ENCODE data around the gene SERPINB2. TPM values are rescaled to one million over a fixed set of nuclear protein-coding genes. Genes with fewer than 3 reads are reported as not detected.

SERPINB2 gene
- total RNA-seq, 1 experiment from 2014 or later, result not detected

DNA sequence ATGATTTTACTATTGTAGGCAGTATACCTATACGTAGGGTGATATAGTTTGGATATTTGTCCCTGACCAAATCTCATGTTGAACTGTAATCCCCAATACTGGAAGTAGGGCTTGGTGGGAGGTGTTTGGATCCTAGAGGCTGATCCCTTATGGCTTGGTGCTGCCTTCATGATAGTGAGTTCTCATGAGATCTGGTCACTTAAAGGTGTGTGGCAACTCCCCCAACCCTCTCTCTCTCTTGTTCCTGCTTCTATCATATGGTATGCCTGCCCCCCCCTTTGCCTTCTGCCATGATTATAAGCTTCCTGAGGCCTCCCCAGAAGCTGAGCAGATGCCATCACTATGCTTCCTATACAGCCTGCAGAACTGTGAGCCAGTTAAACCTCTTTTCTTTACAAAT lies 18.6 kb downstream of the SERPINB2 start:
- no peak overlapping the region for H3K4me2 ChIP-seq (ENCODE audit: low read length)
- ChIA-PET RAD21 (ENCODE audit: low non-redundant PET in 1 of 2, low total read pairs in 2 of 2, uncharacterized antibody in 2 of 2, unreplicated experiment in 2 of 2) (no interaction called here), POLR2A (no interaction called here), CTCF (no interaction called here)
- no peak overlapping the region for H2AFZ ChIP-seq (ENCODE audit: low read depth, low read length, poor library complexity, severe bottlenecking)
- no peak for DNase-seq (ENCODE audit: low read depth, low spot score)
- no peaks in the 10 kb centered on the region for H3K79me2 ChIP-seq (ENCODE audit: insufficient read depth, low read length)
- no peak overlapping the region for H3K4me3 ChIP-seq (replicated peaks in 1 of 2; ENCODE audit: low read depth in 1 of 2, low read length in 2 of 2)
- H3K9ac ChIP-seq (ENCODE audit: low read length), result no peak overlapping the region
- H3K9me2 ChIP-seq (ENCODE audit: insufficient read depth), result no peaks in the 10 kb centered on the region
- no peaks in the 10 kb centered on the region for H4K20me1 ChIP-seq (ENCODE audit: insufficient read depth)
- H3K4me1 ChIP-seq (ENCODE audit: control insufficient read depth in 1 of 2, insufficient read depth in 2 of 2, low read length in 2 of 2), result no peaks in the 10 kb centered on the region
- H3K27me3 ChIP-seq (ENCODE audit: insufficient read depth, low read length), result no peaks in the 10 kb centered on the region
- H3K27ac ChIP-seq (ENCODE audit: low read depth, low read length), result no peak overlapping the region
- BruUV-seq (replicated peaks), result no TSS peak
- TF ChIP-seq, protein P1, sequence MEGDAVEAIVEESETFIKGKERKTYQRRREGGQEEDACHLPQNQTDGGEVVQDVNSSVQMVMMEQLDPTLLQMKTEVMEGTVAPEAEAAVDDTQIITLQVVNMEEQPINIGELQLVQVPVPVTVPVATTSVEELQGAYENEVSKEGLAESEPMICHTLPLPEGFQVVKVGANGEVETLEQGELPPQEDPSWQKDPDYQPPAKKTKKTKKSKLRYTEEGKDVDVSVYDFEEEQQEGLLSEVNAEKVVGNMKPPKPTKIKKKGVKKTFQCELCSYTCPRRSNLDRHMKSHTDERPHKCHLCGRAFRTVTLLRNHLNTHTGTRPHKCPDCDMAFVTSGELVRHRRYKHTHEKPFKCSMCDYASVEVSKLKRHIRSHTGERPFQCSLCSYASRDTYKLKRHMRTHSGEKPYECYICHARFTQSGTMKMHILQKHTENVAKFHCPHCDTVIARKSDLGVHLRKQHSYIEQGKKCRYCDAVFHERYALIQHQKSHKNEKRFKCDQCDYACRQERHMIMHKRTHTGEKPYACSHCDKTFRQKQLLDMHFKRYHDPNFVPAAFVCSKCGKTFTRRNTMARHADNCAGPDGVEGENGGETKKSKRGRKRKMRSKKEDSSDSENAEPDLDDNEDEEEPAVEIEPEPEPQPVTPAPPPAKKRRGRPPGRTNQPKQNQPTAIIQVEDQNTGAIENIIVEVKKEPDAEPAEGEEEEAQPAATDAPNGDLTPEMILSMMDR (IDR thresholded peaks at IDR 0.05 in 2 of 3, conservative IDR thresholded peaks at IDR 0.05 in 1 of 3; ENCODE audit: borderline replicate concordance in 1 of 3, insufficient read depth in 1 of 3, low read depth in 2 of 3, low read length in 2 of 3), result no peak
- TF ChIP-seq FOSL1 (IDR thresholded peaks at IDR 0.05; ENCODE audit: low read depth) (no peak), POLR2A (IDR thresholded peaks at IDR 0.05; ENCODE audit: borderline replicate concordance, extremely low read depth, insufficient read depth, insufficient read length) (no peak), POLR2AphosphoS5 (IDR thresholded peaks at IDR 0.05; ENCODE audit: low read depth, low read length) (no peak)
- ATAC-seq, result no peak
- intact Hi-C loops (cut with micrococcal nuclease), result no loop called here
- no peaks in the 10 kb centered on the region for H3K9me3 ChIP-seq (ENCODE audit: control insufficient read depth in 1 of 2, insufficient read depth in 1 of 2, low read depth in 1 of 2, low read length in 2 of 2)
- no peaks in the 10 kb centered on the region for H3K36me3 ChIP-seq (ENCODE audit: control insufficient read depth in 1 of 2, insufficient read depth in 2 of 2, low read length in 2 of 2)

DNA sequence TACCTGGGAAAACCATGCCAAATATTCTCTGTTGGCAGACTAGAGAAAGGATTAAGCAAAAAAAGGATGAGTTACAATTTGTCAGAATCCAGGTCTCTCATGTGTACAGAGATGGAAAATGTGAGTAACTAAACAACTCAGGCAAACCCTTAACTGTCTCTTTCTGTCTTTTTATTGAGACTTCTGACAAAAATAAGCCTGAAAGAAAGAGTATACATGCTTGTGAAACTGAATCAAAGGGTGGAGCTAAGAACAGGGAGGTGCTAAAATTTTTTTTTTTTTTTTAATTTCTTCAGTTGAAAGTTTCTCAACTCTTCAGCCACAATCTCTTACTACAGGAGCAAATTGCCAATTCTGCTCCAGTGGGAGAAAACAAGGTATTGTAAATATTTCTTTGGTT lies 20.2 kb downstream of the SERPINB2 start, which contains the start of gene SERPINB10:
Gene SERPINB10, plus strand, starts transcription at position 295 of the 400 bp plus-strand sequence. CDS start 7,553 bp downstream, outside the sequence.
- Histone ChIP-seq H3K4me3 (replicated peaks in 1 of 2; ENCODE audit: low read depth in 1 of 2, low read length in 2 of 2) (no peak within 1 kb of the TSS), H2AFZ (ENCODE audit: low read depth, low read length, poor library complexity, severe bottlenecking) (no peak within 1 kb of the TSS), H3K9me3 (ENCODE audit: control insufficient read depth in 1 of 2, insufficient read depth in 1 of 2, low read depth in 1 of 2, low read length in 2 of 2) (no peaks in the 10 kb centered on the region), H3K27me3 (ENCODE audit: insufficient read depth, low read length) (no peaks in the 10 kb centered on the region), H4K20me1 (ENCODE audit: insufficient read depth) (no peaks in the 10 kb centered on the region), H3K36me3 (ENCODE audit: control insufficient read depth in 1 of 2, insufficient read depth in 2 of 2, low read length in 2 of 2) (no peaks in the 10 kb centered on the region), H3K9me2 (ENCODE audit: insufficient read depth) (no peaks in the 10 kb centered on the region), H3K4me1 (ENCODE audit: control insufficient read depth in 1 of 2, insufficient read depth in 2 of 2, low read length in 2 of 2) (no peaks in the 10 kb centered on the region), H3K27ac (ENCODE audit: low read depth, low read length) (no peak within 1 kb of the TSS), H3K79me2 (ENCODE audit: insufficient read depth, low read length) (no peaks in the 10 kb centered on the region), H3K4me2 (ENCODE audit: low read length) (no peak within 1 kb of the TSS), H3K9ac (ENCODE audit: low read length) (no peak within 1 kb of the TSS)
- RAD21 ChIA-PET (ENCODE audit: low non-redundant PET in 1 of 2, low total read pairs in 2 of 2, uncharacterized antibody in 2 of 2, unreplicated experiment in 2 of 2), result no interaction called here
- CTCF ChIA-PET, result interaction anchor here (2.2 kb wide), 1 partner anchor 28 kb away, joined by 5 read pairs; no protein-coding TSS in a partner anchor
- DNase-seq (ENCODE audit: low read depth, low spot score), result no peak
- ATAC-seq, result no peak
- BruUV-seq (replicated peaks), result no TSS peak
- TF ChIP-seq, protein P2, sequence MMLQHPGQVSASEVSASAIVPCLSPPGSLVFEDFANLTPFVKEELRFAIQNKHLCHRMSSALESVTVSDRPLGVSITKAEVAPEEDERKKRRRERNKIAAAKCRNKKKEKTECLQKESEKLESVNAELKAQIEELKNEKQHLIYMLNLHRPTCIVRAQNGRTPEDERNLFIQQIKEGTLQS (IDR thresholded peaks at IDR 0.05), result no peak
- no peak for TF ChIP-seq TCF7L2 (IDR thresholded peaks at IDR 0.05; ENCODE audit: borderline replicate concordance, extremely low read depth, insufficient read depth, insufficient read length)
- no peak for TF ChIP-seq POLR2A (IDR thresholded peaks at IDR 0.05; ENCODE audit: borderline replicate concordance, extremely low read depth, insufficient read depth, insufficient read length)
- no peak for TF ChIP-seq ZFX (IDR thresholded peaks at IDR 0.05)
- TF ChIP-seq EZH2 (IDR thresholded peaks at IDR 0.05), result no peak
- no peak for TF ChIP-seq SP1 (IDR thresholded peaks at IDR 0.05; ENCODE audit: low read depth)
- TF ChIP-seq YY1 (IDR thresholded peaks at IDR 0.05; ENCODE audit: extremely low read depth, insufficient replicate concordance, low read depth, low read length), result no peak
- POLR2A ChIA-PET, result no interaction called here
- intact Hi-C loops (cut with micrococcal nuclease), result no loop called here
